ENCODE results near the gene PIH1D2.
A peak's percentile ranks its signal among the peaks of the same experiment; 100 is the strongest.

PIH1D2 gene

GRCh38 chr11:112086422-112087191, 12.8 kb upstream of the PIH1D2 start, which contains the start of the genes SDHD and TIMM8B:
Gene SDHD (plus strand): TSS chr11:112086873. CDS start chr11:112086908, 35 bp downstream.
Gene TIMM8B (minus strand): TSS chr11:112086756. CDS start chr11:112086723, 33 bp downstream.
- Histone ChIP-seq H3K27ac (replicated peaks) (peak within 1 kb of the TSS; percentile 78), H3K27me3 (ENCODE audit: insufficient read depth, poor library complexity, severe bottlenecking) (no peaks in the 10 kb centered on the region), H3K4me3 (replicated peaks; ENCODE audit: insufficient read depth, low read length) (peak within 1 kb of the TSS; percentile 78)
- TF ChIP-seq GABPA (IDR thresholded peaks at IDR 0.05; ENCODE audit: low read depth), result peak; percentile 94
- TF ChIP-seq SPI1 (IDR thresholded peaks at IDR 0.05; ENCODE audit: borderline replicate concordance, low read depth), result peak; percentile 89; the same call in 1 of the 2 replicates
- peak; percentile 83 for TF ChIP-seq POLR2AphosphoS5 (IDR thresholded peaks at IDR 0.05; ENCODE audit: low read depth)
- TF ChIP-seq, protein P1, sequence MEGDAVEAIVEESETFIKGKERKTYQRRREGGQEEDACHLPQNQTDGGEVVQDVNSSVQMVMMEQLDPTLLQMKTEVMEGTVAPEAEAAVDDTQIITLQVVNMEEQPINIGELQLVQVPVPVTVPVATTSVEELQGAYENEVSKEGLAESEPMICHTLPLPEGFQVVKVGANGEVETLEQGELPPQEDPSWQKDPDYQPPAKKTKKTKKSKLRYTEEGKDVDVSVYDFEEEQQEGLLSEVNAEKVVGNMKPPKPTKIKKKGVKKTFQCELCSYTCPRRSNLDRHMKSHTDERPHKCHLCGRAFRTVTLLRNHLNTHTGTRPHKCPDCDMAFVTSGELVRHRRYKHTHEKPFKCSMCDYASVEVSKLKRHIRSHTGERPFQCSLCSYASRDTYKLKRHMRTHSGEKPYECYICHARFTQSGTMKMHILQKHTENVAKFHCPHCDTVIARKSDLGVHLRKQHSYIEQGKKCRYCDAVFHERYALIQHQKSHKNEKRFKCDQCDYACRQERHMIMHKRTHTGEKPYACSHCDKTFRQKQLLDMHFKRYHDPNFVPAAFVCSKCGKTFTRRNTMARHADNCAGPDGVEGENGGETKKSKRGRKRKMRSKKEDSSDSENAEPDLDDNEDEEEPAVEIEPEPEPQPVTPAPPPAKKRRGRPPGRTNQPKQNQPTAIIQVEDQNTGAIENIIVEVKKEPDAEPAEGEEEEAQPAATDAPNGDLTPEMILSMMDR (IDR thresholded peaks at IDR 0.05; ENCODE audit: insufficient read depth, low read length), result no peak
- TF ChIP-seq, protein P2, sequence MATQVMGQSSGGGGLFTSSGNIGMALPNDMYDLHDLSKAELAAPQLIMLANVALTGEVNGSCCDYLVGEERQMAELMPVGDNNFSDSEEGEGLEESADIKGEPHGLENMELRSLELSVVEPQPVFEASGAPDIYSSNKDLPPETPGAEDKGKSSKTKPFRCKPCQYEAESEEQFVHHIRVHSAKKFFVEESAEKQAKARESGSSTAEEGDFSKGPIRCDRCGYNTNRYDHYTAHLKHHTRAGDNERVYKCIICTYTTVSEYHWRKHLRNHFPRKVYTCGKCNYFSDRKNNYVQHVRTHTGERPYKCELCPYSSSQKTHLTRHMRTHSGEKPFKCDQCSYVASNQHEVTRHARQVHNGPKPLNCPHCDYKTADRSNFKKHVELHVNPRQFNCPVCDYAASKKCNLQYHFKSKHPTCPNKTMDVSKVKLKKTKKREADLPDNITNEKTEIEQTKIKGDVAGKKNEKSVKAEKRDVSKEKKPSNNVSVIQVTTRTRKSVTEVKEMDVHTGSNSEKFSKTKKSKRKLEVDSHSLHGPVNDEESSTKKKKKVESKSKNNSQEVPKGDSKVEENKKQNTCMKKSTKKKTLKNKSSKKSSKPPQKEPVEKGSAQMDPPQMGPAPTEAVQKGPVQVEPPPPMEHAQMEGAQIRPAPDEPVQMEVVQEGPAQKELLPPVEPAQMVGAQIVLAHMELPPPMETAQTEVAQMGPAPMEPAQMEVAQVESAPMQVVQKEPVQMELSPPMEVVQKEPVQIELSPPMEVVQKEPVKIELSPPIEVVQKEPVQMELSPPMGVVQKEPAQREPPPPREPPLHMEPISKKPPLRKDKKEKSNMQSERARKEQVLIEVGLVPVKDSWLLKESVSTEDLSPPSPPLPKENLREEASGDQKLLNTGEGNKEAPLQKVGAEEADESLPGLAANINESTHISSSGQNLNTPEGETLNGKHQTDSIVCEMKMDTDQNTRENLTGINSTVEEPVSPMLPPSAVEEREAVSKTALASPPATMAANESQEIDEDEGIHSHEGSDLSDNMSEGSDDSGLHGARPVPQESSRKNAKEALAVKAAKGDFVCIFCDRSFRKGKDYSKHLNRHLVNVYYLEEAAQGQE (IDR thresholded peaks at IDR 0.05; ENCODE audit: insufficient replicate concordance, low read depth), result peak; percentile 63
- peak; percentile 91 to 97 for DNase-seq (ENCODE audit: low read depth in 1 of 2, low spot score in 1 of 2)

- H3K27ac ChIP-seq (replicated peaks), result peak overlapping the region; percentile 78
- H3K4me3 ChIP-seq (replicated peaks; ENCODE audit: insufficient read depth, low read length), result peak overlapping the region; percentile 78
- no peaks in the 10 kb centered on the region for H3K27me3 ChIP-seq (ENCODE audit: insufficient read depth, poor library complexity, severe bottlenecking)
- TF ChIP-seq, protein P2 (IDR thresholded peaks at IDR 0.05; ENCODE audit: insufficient replicate concordance, low read depth), result no peak
- no peak for TF ChIP-seq GABPA (IDR thresholded peaks at IDR 0.05; ENCODE audit: low read depth)
- no peak for TF ChIP-seq SPI1 (IDR thresholded peaks at IDR 0.05; ENCODE audit: borderline replicate concordance, low read depth)
- TF ChIP-seq, protein P1 (IDR thresholded peaks at IDR 0.05; ENCODE audit: insufficient read depth, low read length), result no peak
- TF ChIP-seq POLR2AphosphoS5 (IDR thresholded peaks at IDR 0.05; ENCODE audit: low read depth), result peak; percentile 72
- peak in 1 of 2 experiments; percentile 32 for DNase-seq (ENCODE audit: low read depth in 1 of 2, low spot score in 1 of 2)
Measured at GRCh38 chr11:112085822-112086421, 12.1 kb upstream of the PIH1D2 start.

DNA sequence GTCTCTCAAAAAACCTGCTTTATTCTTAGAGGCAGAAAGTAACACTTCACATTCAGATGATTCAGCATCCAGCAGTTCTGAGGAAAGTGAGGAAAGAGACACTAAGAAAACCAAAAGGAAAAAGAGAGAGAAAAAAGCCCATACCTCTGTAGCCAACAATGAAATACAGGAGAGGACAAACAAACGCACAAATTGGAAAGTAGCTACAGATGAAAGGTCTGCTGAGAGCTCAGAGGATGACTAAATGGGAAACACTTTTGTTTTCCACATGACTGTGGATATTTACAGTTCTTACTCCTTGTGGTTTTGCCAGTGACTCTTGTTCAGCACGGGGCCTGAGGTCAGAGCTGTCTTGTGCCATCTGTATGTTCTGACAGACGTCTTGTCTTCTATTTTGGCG, 8.9 kb upstream of the PIH1D2 start:
- Histone ChIP-seq H3K27me3 (ENCODE audit: insufficient read depth, poor library complexity, severe bottlenecking) (no peaks in the 10 kb centered on the region), H3K4me3 (replicated peaks; ENCODE audit: insufficient read depth, low read length) (no peak overlapping the region), H3K27ac (replicated peaks) (no peak overlapping the region; the same call in 1 of the 2 replicates)
- no peak for DNase-seq (ENCODE audit: low read depth in 1 of 2, low spot score in 1 of 2)
- TF ChIP-seq GABPA (IDR thresholded peaks at IDR 0.05; ENCODE audit: low read depth) (no peak), POLR2AphosphoS5 (IDR thresholded peaks at IDR 0.05; ENCODE audit: low read depth) (no peak; the same call in 1 of the 2 replicates), SPI1 (IDR thresholded peaks at IDR 0.05; ENCODE audit: borderline replicate concordance, low read depth) (no peak)
- TF ChIP-seq, protein P2 (IDR thresholded peaks at IDR 0.05; ENCODE audit: insufficient replicate concordance, low read depth), result no peak
- TF ChIP-seq, protein P1 (IDR thresholded peaks at IDR 0.05; ENCODE audit: insufficient read depth, low read length), result no peak

All from HL-60 (cell line).